ENCODE data around the gene ITIH4.

The ITIH4 gene

GRCh38 chr3:52809149-52809548 is 21.3 kb downstream of the ITIH4 start:
- no peak overlapping the region for H3K27ac ChIP-seq (ENCODE audit: low read length)
- no peak for TF ChIP-seq EZH2 (IDR thresholded peaks at IDR 0.05; ENCODE audit: borderline replicate concordance, low read depth, low read length, severe bottlenecking)
- TF ChIP-seq CTCF (IDR thresholded peaks at IDR 0.05; ENCODE audit: borderline replicate concordance, extremely low read depth, low read length, poor library complexity, severe bottlenecking), result no peak
- no peak overlapping the region for H3K9ac ChIP-seq (ENCODE audit: low read depth, low read length)
- H3K9me3 ChIP-seq (ENCODE audit: insufficient read depth, low read length, severe bottlenecking), result no peaks in the 10 kb centered on the region
- H3K27me3 ChIP-seq (ENCODE audit: insufficient read depth, low read length, poor library complexity), result no peaks in the 10 kb centered on the region
- 0 out of 2 replicates have a peak, but pooled peaks cover 3% of the 10 kb centered on the region for H3K4me1 ChIP-seq (ENCODE audit: insufficient read depth, low read length)
- no peak overlapping the region for H3K4me2 ChIP-seq (ENCODE audit: insufficient read depth, low read length)
- H4K20me1 ChIP-seq (ENCODE audit: insufficient read depth, low read length), result no peaks in the 10 kb centered on the region
- DNase-seq (no peak), ATAC-seq (ENCODE audit: insufficient read depth, low read depth) (no peak)
- H3K36me3 ChIP-seq (ENCODE audit: insufficient read depth, low read length), result no peaks in the 10 kb centered on the region
- H3K4me3 ChIP-seq (ENCODE audit: low read depth in 1 of 2, low read length in 2 of 2), result no peak overlapping the region
- H3K79me2 ChIP-seq (ENCODE audit: insufficient read depth, low read length), result no peaks in the 10 kb centered on the region
- H2AFZ ChIP-seq (ENCODE audit: low read depth, low read length), result no peak overlapping the region

- H4K20me1 ChIP-seq (ENCODE audit: insufficient read depth, low read length), result no peaks in the 10 kb centered on the region
- TF ChIP-seq EZH2 (IDR thresholded peaks at IDR 0.05; ENCODE audit: borderline replicate concordance, low read depth, low read length, severe bottlenecking) (no peak), CTCF (IDR thresholded peaks at IDR 0.05; ENCODE audit: borderline replicate concordance, extremely low read depth, low read length, poor library complexity, severe bottlenecking) (no peak)
- H3K9me3 ChIP-seq (ENCODE audit: insufficient read depth, low read length, severe bottlenecking), result no peaks in the 10 kb centered on the region
- no peaks in the 10 kb centered on the region for H3K36me3 ChIP-seq (ENCODE audit: insufficient read depth, low read length)
- H3K27me3 ChIP-seq (ENCODE audit: insufficient read depth, low read length, poor library complexity), result no peaks in the 10 kb centered on the region
- no peak overlapping the region for H3K4me2 ChIP-seq (ENCODE audit: insufficient read depth, low read length)
- DNase-seq (peak; percentile 11), ATAC-seq (ENCODE audit: insufficient read depth, low read depth) (no peak)
- no peak overlapping the region for H3K4me3 ChIP-seq (ENCODE audit: low read depth in 1 of 2, low read length in 2 of 2)
- 0 out of 2 replicates have a peak, but pooled peaks cover 3% of the 10 kb centered on the region for H3K4me1 ChIP-seq (ENCODE audit: insufficient read depth, low read length)
- no peak overlapping the region for H2AFZ ChIP-seq (ENCODE audit: low read depth, low read length)
- no peaks in the 10 kb centered on the region for H3K79me2 ChIP-seq (ENCODE audit: insufficient read depth, low read length)
- H3K9ac ChIP-seq (ENCODE audit: low read depth, low read length), result no peak overlapping the region
- H3K27ac ChIP-seq (ENCODE audit: low read length), result no peak overlapping the region
Measured at GRCh38 chr3:52805270-52806039, 25.0 kb downstream of the ITIH4 start.

GRCh38 chr3:52801839-52802238 is 28.6 kb downstream of the ITIH4 start:
- H2AFZ ChIP-seq (ENCODE audit: low read depth, low read length), result no peak overlapping the region
- no peaks in the 10 kb centered on the region for H3K79me2 ChIP-seq (ENCODE audit: insufficient read depth, low read length)
- no peaks in the 10 kb centered on the region for H3K27me3 ChIP-seq (ENCODE audit: insufficient read depth, low read length, poor library complexity)
- no peak for ATAC-seq (ENCODE audit: insufficient read depth, low read depth)
- no peaks in the 10 kb centered on the region for H3K36me3 ChIP-seq (ENCODE audit: insufficient read depth, low read length)
- H3K4me3 ChIP-seq (ENCODE audit: low read depth in 1 of 2, low read length in 2 of 2), result no peak overlapping the region
- H3K4me2 ChIP-seq (ENCODE audit: insufficient read depth, low read length), result no peak overlapping the region
- H3K9ac ChIP-seq (ENCODE audit: low read depth, low read length), result no peak overlapping the region
- no peaks in the 10 kb centered on the region for H3K4me1 ChIP-seq (ENCODE audit: insufficient read depth, low read length)
- no peaks in the 10 kb centered on the region for H3K9me3 ChIP-seq (ENCODE audit: insufficient read depth, low read length, severe bottlenecking)
- no peak for TF ChIP-seq CTCF (IDR thresholded peaks at IDR 0.05; ENCODE audit: borderline replicate concordance, extremely low read depth, low read length, poor library complexity, severe bottlenecking)
- no peak for TF ChIP-seq EZH2 (IDR thresholded peaks at IDR 0.05; ENCODE audit: borderline replicate concordance, low read depth, low read length, severe bottlenecking)
- no peak for DNase-seq
- H4K20me1 ChIP-seq (ENCODE audit: insufficient read depth, low read length), result no peaks in the 10 kb centered on the region
- no peak overlapping the region for H3K27ac ChIP-seq (ENCODE audit: low read length)

Data from DND-41 (cell line).